T-helper 17 cell (primary cell): ENCODE results near the gene TBX1. TPM values are rescaled to one million over a fixed set of nuclear protein-coding genes. Genes with fewer than 3 reads are reported as not detected.
"Not testable (repeated sequence)": the region's sequence is repeated elsewhere in the genome, so short reads cannot be mapped to it uniquely, and the experiment has no call there.

Experiments used
- ATAC-seq: fragments of 150-1000 bp; cut with Tn5 transposase; 2 replicates; pipeline ENCODE4 v1.10.0; 2021; ENCODE audit warnings: mild to moderate bottlenecking, moderate library complexity
- DNase-seq, 3 donors: peaks; one replicate each; pipeline versions ENCODE4 v3.0.0 to v3.0.0-alpha.2; 2020 to 2021
- H3K9me3 ChIP-seq: one replicate; pipeline ENCODE4 v1.7.0; 2013; ENCODE audit warnings: low read length, mild to moderate bottlenecking; ENCODE audit not compliant: control insufficient read depth, poor library complexity, severe bottlenecking
- H3K27ac Mint-ChIP-seq: one replicate; pipeline ENCODE4 v1.8.0; 2022; ENCODE audit warnings: mild to moderate bottlenecking, moderate library complexity, mixed read lengths
- H3K27me3 Mint-ChIP-seq: one replicate; pipeline ENCODE4 v1.8.0; 2022; ENCODE audit warnings: mixed read lengths
- H3K36me3 Mint-ChIP-seq: one replicate; pipeline ENCODE4 v1.8.0; 2022; ENCODE audit warnings: low read depth, mixed read lengths
- H3K4me1 Mint-ChIP-seq: one replicate; pipeline ENCODE4 v1.8.0; 2022; ENCODE audit warnings: mild to moderate bottlenecking, mixed read lengths
- H3K4me3 Mint-ChIP-seq: one replicate; pipeline ENCODE4 v1.8.0; 2022; ENCODE audit warnings: mild to moderate bottlenecking, moderate library complexity, mixed read lengths
- total RNA-seq, 4 donors: library from RNA in 2 of 4; stranded (reverse) in 2 of 4; gene quantifications; one replicate each; pipeline ENCODE4 v1.2.3 and lab custom pipeline; 2022 to 2026

TBX1 gene
- total RNA-seq, 2 donors from 2014 or later = not detected

DNA sequence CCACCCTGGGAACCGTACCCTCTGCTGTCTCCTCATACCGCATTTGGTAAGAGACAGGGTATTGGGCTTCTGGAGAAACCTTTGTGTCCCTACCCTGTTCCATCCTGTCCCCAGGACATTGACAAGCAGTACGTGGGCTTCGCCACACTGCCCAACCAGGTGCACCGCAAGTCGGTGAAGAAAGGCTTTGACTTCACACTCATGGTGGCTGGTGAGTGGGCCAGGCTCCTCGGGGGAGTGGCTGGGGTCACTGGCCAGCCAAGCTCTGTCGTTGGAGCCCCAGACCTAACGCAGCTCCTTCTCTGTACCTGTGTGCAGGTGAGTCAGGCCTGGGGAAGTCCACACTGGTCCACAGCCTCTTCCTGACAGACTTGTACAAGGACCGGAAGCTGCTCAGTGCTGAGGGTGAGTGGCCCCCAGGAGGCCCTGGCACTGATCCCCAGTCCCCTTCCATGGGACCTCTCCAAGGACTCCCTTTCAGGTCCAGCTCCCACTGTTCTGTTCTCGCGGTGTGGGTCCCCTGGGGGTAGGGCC is 41.0 kb upstream of the TBX1 start:
- peaks cover 5% of the 10 kb centered on the region for H3K4me1 Mint-ChIP-seq
- ATAC-seq (no peak), DNase-seq (no peak)
- H3K9me3 ChIP-seq = no peaks in the 10 kb centered on the region
- peaks cover 4% of the 10 kb centered on the region for H3K36me3 Mint-ChIP-seq
- H3K27ac Mint-ChIP-seq = peak overlapping the region; percentile 72
- peaks cover 36% of the 10 kb centered on the region for H3K27me3 Mint-ChIP-seq
- peak overlapping the region; percentile 88 for H3K4me3 Mint-ChIP-seq

DNA sequence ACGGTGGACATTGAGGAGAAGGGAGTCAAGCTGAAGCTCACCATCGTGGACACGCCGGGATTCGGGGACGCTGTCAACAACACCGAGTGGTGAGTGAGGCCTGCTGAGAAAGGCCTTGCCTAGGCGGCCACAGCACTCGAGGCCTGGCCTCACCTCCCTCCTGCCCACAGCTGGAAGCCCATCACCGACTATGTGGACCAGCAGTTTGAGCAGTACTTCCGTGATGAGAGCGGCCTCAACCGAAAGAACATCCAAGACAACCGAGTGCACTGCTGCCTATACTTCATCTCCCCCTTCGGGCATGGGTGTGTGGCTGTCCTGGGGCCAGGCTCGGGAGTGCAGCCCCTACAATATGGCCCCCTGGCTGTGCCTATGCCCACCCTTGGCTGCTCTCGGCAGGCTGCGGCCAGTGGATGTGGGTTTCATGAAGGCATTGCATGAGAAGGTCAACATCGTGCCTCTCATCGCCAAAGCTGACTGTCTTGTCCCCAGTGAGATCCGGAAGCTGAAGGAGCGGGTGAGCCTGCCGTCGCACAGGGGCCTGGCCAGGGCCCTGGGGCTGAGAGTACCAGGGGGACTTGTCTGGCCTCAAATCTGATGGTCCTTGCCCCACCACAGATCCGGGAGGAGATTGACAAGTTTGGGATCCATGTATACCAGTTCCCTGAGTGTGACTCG is 40.3 kb upstream of the TBX1 start:
- peaks cover 44% of the 10 kb centered on the region for H3K27me3 Mint-ChIP-seq
- H3K36me3 Mint-ChIP-seq = peaks cover 6% of the 10 kb centered on the region
- ATAC-seq (no peak), DNase-seq (no peak)
- no peaks in the 10 kb centered on the region for H3K9me3 ChIP-seq
- no peak overlapping the region for H3K27ac Mint-ChIP-seq
- peaks cover 7% of the 10 kb centered on the region for H3K4me1 Mint-ChIP-seq
- no peak overlapping the region for H3K4me3 Mint-ChIP-seq

DNA sequence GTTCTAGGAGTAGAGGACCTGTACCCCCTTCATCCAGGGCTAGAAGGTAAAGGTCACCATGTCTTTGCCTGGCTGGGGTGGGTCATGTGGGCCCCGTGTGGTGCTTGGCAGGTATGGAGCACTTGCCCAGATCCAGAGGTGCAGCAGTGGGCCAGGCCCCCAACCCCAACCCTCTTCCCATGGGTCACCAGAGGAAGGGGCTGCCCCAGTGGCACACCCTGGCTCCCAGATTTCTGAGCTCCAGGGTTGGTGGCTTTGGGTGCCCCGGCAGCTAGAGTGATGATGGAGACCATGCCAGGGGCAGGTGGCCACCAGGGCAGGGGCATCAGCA is 39.6 kb upstream of the TBX1 start:
- no peak overlapping the region for H3K27ac Mint-ChIP-seq
- peaks cover 8% of the 10 kb centered on the region for H3K36me3 Mint-ChIP-seq
- no peaks in the 10 kb centered on the region for H3K9me3 ChIP-seq
- no peak for ATAC-seq
- H3K4me1 Mint-ChIP-seq = peaks cover 7% of the 10 kb centered on the region
- H3K27me3 Mint-ChIP-seq = peaks cover 47% of the 10 kb centered on the region
- no peak for DNase-seq
- H3K4me3 Mint-ChIP-seq = peak overlapping the region; percentile 59

DNA sequence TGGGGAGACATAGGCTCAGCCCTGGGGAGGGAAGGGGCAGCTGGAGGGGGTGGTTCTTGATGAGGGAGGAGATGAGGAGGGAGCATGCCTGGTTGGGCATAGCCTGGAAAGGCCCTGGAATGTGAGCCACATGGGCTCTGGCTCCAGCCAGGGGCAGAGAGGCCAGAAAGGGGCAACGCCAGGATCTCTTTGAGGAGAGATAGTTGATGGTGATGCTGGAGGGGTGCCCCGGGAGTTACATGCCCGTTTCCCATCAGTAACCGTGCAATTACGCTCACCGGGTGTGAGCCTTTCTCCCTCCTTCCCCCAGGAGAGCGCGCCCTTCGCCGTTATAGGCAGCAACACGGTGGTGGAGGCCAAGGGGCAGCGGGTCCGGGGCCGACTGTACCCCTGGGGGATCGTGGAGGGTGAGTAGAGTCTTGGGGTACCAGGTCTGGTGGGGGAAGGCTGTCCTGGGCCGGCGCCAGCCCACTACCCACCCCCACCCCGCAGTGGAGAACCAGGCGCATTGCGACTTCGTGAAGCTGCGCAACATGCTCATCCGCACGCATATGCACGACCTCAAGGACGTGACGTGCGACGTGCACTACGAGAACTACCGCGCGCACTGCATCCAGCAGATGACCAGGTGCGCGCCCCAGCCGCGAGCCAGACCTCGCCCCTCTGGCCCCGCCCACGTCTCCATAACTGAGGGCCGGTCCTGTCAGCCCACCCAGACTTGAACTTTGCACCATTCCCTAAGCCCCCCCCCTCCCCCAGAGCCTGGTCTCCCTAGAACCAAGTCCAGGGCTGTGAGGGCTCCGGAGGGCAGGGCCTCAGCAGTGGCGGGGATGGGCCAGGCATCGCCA is 39.0 kb upstream of the TBX1 start:
- no peak for DNase-seq

DNA sequence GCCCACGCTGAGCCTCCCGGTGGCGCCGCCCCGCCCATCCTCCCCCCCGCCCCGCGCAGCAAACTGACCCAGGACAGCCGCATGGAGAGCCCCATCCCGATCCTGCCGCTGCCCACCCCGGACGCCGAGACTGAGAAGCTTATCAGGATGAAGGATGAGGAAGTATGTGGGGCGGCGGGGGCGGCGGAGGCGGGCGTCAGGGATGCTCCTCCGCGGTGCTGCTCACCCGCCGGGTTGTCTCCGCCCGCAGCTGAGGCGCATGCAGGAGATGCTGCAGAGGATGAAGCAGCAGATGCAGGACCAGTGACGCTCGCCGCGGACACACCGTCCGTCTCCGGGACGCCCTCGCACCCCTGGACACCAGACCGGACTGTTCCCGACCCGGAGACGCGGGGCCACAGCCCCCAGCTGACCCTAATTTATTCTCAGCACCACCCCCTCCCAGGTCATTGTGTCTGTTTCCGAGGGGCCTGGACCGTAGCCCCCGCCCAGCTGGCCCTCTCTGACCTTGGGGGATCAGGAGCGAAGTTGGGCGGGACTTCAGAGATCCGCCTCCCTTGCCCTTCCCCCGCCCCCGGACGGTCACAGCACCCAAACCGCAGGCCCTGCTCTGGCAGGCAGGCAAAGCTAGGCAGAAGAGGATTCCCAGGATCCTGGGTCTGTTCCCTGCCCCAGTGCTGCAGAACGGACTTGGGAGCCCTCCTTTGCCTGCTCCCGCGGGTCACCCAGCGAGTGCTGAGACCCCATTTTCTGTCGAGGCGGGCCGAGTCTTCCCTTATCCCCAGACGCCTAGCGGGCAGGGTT is 38.2 kb upstream of the TBX1 start:
- Mint-ChIP-seq H3K4me3 (no peak overlapping the region), H3K27ac (no peak overlapping the region), H3K27me3 (peaks cover 47% of the 10 kb centered on the region), H3K4me1 (peaks cover 7% of the 10 kb centered on the region), H3K36me3 (peaks cover 8% of the 10 kb centered on the region)
- ATAC-seq (no peak), DNase-seq (no peak)
- H3K9me3 ChIP-seq = no peaks in the 10 kb centered on the region

More for the DNA sequence above, 39.0 kb upstream of the TBX1 start:
- H3K9me3 ChIP-seq = no peaks in the 10 kb centered on the region
- no peak for ATAC-seq
- Mint-ChIP-seq H3K4me3 (peak overlapping the region; percentile 59), H3K27ac (no peak overlapping the region), H3K27me3 (peaks cover 47% of the 10 kb centered on the region), H3K4me1 (peaks cover 7% of the 10 kb centered on the region), H3K36me3 (peaks cover 8% of the 10 kb centered on the region)

- DNase-seq (no peak), ATAC-seq (no peak)
- Mint-ChIP-seq H3K36me3 (peaks cover 8% of the 10 kb centered on the region), H3K4me3 (peak overlapping the region; percentile 79), H3K4me1 (peaks cover 4% of the 10 kb centered on the region), H3K27me3 (peaks cover 51% of the 10 kb centered on the region), H3K27ac (no peak overlapping the region)
- no peaks in the 10 kb centered on the region for H3K9me3 ChIP-seq
Observed at GRCh38 chr22:19722982-19723231, 37.7 kb upstream of the TBX1 start.

- no peaks in the 10 kb centered on the region for H3K9me3 ChIP-seq
- Mint-ChIP-seq H3K27ac (no peak within 1 kb of the TSS), H3K4me3 (peak within 1 kb of the TSS; percentile 79), H3K27me3 (peaks cover 52% of the 10 kb centered on the region), H3K36me3 (peaks cover 8% of the 10 kb centered on the region), H3K4me1 (peaks cover 4% of the 10 kb centered on the region)
- DNase-seq = no peak
- peak; percentile 62 for ATAC-seq
Observed at GRCh38 chr22:19723232-19723982, 37.2 kb upstream of the TBX1 start, which contains the start of gene GP1BB. Gene GP1BB, plus strand, starts transcription at chr22:19723539. Its CDS starts 31 bp downstream, at chr22:19723570.

- Mint-ChIP-seq H3K27me3 (peaks cover 51% of the 10 kb centered on the region), H3K27ac (no peak overlapping the region), H3K36me3 (peaks cover 8% of the 10 kb centered on the region), H3K4me3 (peak overlapping the region; percentile 73), H3K4me1 (peaks cover 4% of the 10 kb centered on the region)
- ATAC-seq (peak; percentile 74), DNase-seq (no peak)
- no peaks in the 10 kb centered on the region for H3K9me3 ChIP-seq
Observed at GRCh38 chr22:19723983-19724827, 36.4 kb upstream of the TBX1 start.

DNA sequence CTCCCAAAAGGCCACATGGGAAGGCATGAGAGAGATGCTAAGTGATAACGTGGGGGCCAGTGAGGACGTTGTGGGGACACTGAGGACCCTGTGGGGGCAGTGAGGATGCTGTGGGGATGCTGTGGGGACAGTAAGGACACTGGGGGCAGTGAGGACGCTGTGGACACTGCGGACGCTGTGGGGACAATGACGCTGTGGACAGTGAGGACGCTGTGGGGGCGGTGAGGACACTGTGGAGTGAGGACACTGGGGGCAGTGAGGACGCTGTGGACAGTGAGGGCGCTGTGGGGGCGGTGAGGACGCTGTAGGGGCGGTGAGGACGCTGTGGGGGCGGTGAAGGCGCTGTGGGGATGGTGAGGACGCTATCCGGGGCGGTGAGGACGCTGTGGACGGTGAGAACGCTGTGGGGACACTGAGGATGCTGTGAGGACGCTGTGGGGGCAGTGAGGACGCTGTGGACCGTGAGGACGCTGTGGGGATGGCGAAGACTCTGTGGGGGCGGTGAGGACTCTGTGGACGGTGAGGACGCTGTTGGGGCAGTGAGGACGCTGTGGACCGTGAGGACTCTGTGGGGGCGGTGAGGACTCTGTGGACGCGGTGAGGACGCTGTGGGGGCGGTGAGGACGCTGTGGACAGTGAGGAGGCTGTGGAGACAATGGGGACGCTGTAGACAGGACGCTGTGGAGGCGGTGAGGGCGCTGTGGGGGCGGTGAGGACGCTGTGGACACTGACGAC is 35.5 kb upstream of the TBX1 start:
- no peak for ATAC-seq
- peaks cover 42% of the 10 kb centered on the region for H3K27me3 Mint-ChIP-seq
- peaks cover 8% of the 10 kb centered on the region for H3K36me3 Mint-ChIP-seq
- H3K4me1 Mint-ChIP-seq = peaks cover 2% of the 10 kb centered on the region
- DNase-seq = no peak
- no peaks in the 10 kb centered on the region for H3K9me3 ChIP-seq
- no peak overlapping the region for H3K27ac Mint-ChIP-seq
- peak overlapping the region; percentile 73 for H3K4me3 Mint-ChIP-seq

DNA sequence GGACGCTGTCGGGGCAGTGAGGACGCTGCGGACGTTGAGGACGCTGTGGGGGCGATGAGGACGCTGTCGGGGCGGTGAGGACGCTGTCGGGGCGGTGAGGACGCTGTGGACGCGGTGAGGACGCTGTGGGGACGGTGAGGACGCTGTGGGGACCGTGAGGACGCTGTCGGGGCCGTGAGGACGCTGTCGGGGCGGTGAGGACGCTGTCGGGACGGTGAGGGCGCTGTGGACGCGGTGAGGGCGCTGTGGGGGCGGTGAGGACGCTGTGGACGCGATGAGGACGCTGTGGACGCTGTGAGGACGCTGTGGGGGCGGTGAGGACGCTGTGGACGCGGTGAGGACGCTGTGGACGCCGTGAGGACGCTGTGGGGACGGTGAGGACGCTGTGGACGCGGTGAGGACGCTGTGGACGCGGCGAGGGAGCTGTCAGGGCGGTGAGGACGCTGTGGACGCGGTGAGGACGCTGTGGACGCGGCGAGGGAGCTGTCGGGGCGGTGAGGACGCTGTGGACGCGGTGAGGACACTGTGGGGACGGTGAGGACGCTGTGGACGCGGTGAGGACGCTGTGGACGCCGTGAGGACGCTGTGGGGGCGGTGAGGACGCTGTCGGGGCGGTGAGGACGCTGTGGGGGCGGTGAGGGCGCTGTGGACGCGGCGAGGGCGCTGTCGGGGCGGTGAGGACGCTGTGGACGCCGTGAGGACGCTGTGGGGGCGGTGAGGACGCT is 34.4 kb upstream of the TBX1 start:
- not testable (repeated sequence) for ATAC-seq, H3K36me3 Mint-ChIP-seq, H3K9me3 ChIP-seq, DNase-seq, H3K4me1 Mint-ChIP-seq
- peaks cover 31% of the 10 kb centered on the region for H3K27me3 Mint-ChIP-seq
- H3K4me3 Mint-ChIP-seq = peak overlapping the region; percentile 59
- H3K27ac Mint-ChIP-seq = peak overlapping the region; percentile 21
